Heart left ventricle (tissue), 13 donors: ENCODE measurements around the gene SEPTIN3.

Experiments
- CTCF ChIP-seq, 12 donors: fragments of 200-600 bp; sonication (generic) in 4 of 12; IDR thresholded peaks; one replicate each; pipeline versions ENCODE4 v1.5.0 to v1.8.0; 2018 to 2022; ENCODE audit warnings: antibody characterized with exemption in 12 of 12, mild to moderate bottlenecking in 5 of 12
- POLR2A ChIP-seq, 2 donors: fragments of 450-650 bp; IDR thresholded peaks; one replicate each; pipeline ENCODE4 v1.6.1; 2017; ENCODE audit warnings: antibody characterized with exemption in 2 of 2, mild to moderate bottlenecking in 2 of 2, moderate library complexity in 2 of 2
- donor health status: ischemic (EF 13 %, LVEDD 7.1; RV severe dilation, severe dysfunction).
- donor health status: DM: no; HTN: yes; CAD: no.
- donor health status: DM: no; HTN: no; CAD: no.
- donor health status: ischemic (EF 25% LVEDD 6.9; RV normal size, moderate dysfunction).
- donor health status: ischemic (EF 25% LVEDD 5.7; RV mildly dilated, moderate dysfunction).
- donor health status: ischemic (EF 35%, LVEDD 5.7; RV mildly dilated, moderate dysfunction).
- donor health status: nonischemic (EF 11% LVEDD 7.7; RV severe dilation, severe dysfunction).
- donor health status: DM: yes; HTN: yes; CAD: no.
- donor health status: PGD.
- donor health status: ischemic (EF 29% LVEDD 5.4; RV normal size, mild dysfunction).
- donor health status: nonischemic (EF 23%, LVEDD 6.1; RV moderate dilation, normal function).

GRCh38 chr22:42010778-42011177 is 41.5 kb downstream of the SEPTIN3 start:
- TF ChIP-seq CTCF (IDR thresholded peaks at IDR 0.05) (no peak), POLR2A (IDR thresholded peaks at IDR 0.05) (no peak)
